Lower lobe of right lung (tissue), 2 donors: ENCODE measurements around the gene CDC25B. TPM values are rescaled to one million over a fixed set of nuclear protein-coding genes. Genes with fewer than 3 reads are reported as not detected.

Source experiments
- ATAC-seq, 2 donors: fragments of 200-7000 bp; cut with Tn5 transposase; one replicate each; pipeline ENCODE4 v1.9.1; 2020 to 2022; ENCODE audit warnings: mild to moderate bottlenecking in 2 of 2, moderate library complexity in 2 of 2
- DNase-seq: peaks from one replicate; pipeline ENCODE4 v3.0.0-alpha.2; 2020
- H3K27ac ChIP-seq: fragments of 200-600 bp; one replicate; pipeline ENCODE4 v1.8.0; 2022
- H3K27me3 ChIP-seq: fragments of 200-600 bp; one replicate; pipeline ENCODE4 v1.8.0; 2022; ENCODE audit warnings: low read depth
- H3K36me3 ChIP-seq: fragments of 200-600 bp; one replicate; pipeline ENCODE4 v1.8.0; 2022; ENCODE audit warnings: mild to moderate bottlenecking
- H3K4me1 ChIP-seq: fragments of 200-600 bp; one replicate; pipeline ENCODE4 v1.8.0; 2022
- H3K4me3 ChIP-seq: fragments of 200-600 bp; one replicate; pipeline ENCODE4 v1.8.0; 2022; ENCODE audit warnings: mild to moderate bottlenecking
- H3K9me3 ChIP-seq: fragments of 200-600 bp; one replicate; pipeline ENCODE4 v1.8.0; 2022
- CTCF ChIP-seq: fragments of 200-600 bp; IDR thresholded peaks from one replicate; pipeline ENCODE4 v1.8.0; 2022; ENCODE audit warnings: antibody characterized with exemption, mild to moderate bottlenecking
- intact Hi-C: fragments of 100-400 bp; cut with DNase I; formaldehyde crosslinking; loops from one replicate; pipeline ENCODE4 v1.11.0; 2022
- total RNA-seq: library from RNA; stranded (reverse); fragmentation: NEBNext Ultra II Directional; extraction: Animal tissue kit (Norgen Biotek cat#: 25700); gene quantifications from one replicate; pipeline ENCODE4 v1.2.1, GENCODE V29; 2021
- donor health status: DM: no; HTN: yes; CAD: no; lungs with severe emphysema.

Gene CDC25B
- total RNA-seq, 1 donor from 2014 or later = 97.7 TPM

GRCh38 chr20:3797592-3798372, 1.7 kb downstream of the CDC25B start:
- Histone ChIP-seq H3K9me3 (no peaks in the 10 kb centered on the region), H3K27me3 (no peaks in the 10 kb centered on the region), H3K4me1 (peaks cover 72% of the 10 kb centered on the region), H3K4me3 (peak overlapping the region; percentile 79), H3K36me3 (peaks cover 49% of the 10 kb centered on the region), H3K27ac (peak overlapping the region; percentile 95)
- DNase-seq (peak; percentile 34), ATAC-seq (no peak)
- TF ChIP-seq CTCF = no peak
- intact Hi-C loops = no loop called here

GRCh38 chr20:3798373-3798768, 2.3 kb downstream of the CDC25B start:
- DNase-seq (peak; percentile 44), ATAC-seq (no peak)
- intact Hi-C loops = no loop called here
- no peaks in the 10 kb centered on the region for H3K27me3 ChIP-seq
- no peaks in the 10 kb centered on the region for H3K9me3 ChIP-seq
- H3K4me1 ChIP-seq = peaks cover 77% of the 10 kb centered on the region
- TF ChIP-seq CTCF = no peak
- peak overlapping the region; percentile 79 for H3K4me3 ChIP-seq
- H3K27ac ChIP-seq = peak overlapping the region; percentile 95
- H3K36me3 ChIP-seq = peaks cover 55% of the 10 kb centered on the region

DNA sequence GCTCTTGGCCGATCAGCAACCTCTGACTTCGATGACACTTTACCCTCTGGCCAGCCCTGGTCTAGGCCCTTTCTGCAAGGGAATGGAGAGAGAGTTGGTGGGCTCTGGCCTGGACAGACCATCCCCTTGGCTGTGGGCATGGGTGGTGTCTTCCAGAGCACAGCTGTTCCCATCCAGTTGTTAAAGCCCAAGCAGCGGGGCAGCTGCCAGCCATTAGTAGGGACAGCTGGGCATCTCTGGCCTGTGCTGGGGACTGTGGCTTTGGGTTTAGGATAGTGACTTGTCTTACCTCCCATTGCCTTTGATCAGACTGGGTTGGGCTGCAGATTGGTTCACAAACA, 2.8 kb downstream of the CDC25B start:
- no peaks in the 10 kb centered on the region for H3K9me3 ChIP-seq
- peak overlapping the region; percentile 79 for H3K4me3 ChIP-seq
- peak overlapping the region; percentile 95 for H3K27ac ChIP-seq
- peaks cover 60% of the 10 kb centered on the region for H3K36me3 ChIP-seq
- DNase-seq (peak; percentile 19), ATAC-seq (no peak)
- H3K27me3 ChIP-seq = no peaks in the 10 kb centered on the region
- TF ChIP-seq CTCF = no peak
- peaks cover 82% of the 10 kb centered on the region for H3K4me1 ChIP-seq
- intact Hi-C loops = no loop called here

DNA sequence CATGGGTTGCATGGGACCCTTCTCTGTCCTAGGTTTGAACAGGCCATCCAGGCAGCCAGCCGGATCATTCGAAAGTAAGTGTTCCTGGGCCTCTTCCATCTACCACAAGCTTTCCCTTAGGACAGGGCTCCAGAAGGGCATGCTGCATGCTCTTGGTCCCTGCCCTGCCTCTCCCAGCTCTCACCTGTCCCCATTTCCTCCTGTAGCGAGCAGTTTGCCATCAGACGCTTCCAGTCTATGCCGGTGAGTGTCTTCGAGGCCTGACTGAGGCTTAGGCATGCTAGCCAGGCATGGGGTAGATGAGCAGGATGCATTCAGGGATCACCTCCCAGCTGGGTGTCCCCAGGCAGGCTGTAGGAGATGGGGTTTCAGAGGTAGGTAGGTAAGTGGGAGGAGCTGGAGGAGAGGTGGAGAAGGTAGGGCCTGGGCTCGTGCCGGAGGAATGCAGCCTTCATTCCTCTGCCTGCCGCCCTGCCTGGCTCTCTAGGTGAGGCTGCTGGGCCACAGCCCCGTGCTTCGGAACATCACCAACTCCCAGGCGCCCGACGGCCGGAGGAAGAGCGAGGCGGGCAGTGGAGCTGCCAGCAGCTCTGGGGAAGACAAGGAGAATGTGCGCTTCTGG, 4.3 kb downstream of the CDC25B start:
- Histone ChIP-seq H3K9me3 (no peaks in the 10 kb centered on the region), H3K36me3 (peaks cover 75% of the 10 kb centered on the region), H3K4me1 (peaks cover 91% of the 10 kb centered on the region), H3K27me3 (no peaks in the 10 kb centered on the region), H3K4me3 (peak overlapping the region; percentile 14), H3K27ac (peak overlapping the region; percentile 83)
- ATAC-seq (peak in 1 of 2 donors; percentile 17), DNase-seq (peak; percentile 53)
- no peak for TF ChIP-seq CTCF
- intact Hi-C loops = no loop called here

GRCh38 chr20:3800878-3801260, 4.8 kb downstream of the CDC25B start:
- peaks cover 96% of the 10 kb centered on the region for H3K4me1 ChIP-seq
- H3K36me3 ChIP-seq = peaks cover 80% of the 10 kb centered on the region

More at GRCh38 chr20:3800878-3801260, 4.8 kb downstream of the CDC25B start:
- intact Hi-C loops = no loop called here
- DNase-seq (peak; percentile 47), ATAC-seq (no peak)
- Histone ChIP-seq H3K9me3 (no peaks in the 10 kb centered on the region), H3K27me3 (no peaks in the 10 kb centered on the region), H3K4me3 (peak overlapping the region; percentile 14), H3K27ac (peak overlapping the region; percentile 83)
- no peak for TF ChIP-seq CTCF
